ENCODE results near the gene ANXA9. TPM values are rescaled to one million over a fixed set of nuclear protein-coding genes. Genes with fewer than 3 reads are reported as not detected.
A peak's percentile ranks its signal among the peaks of the same experiment; 100 is the strongest.

ANXA9 gene
- total RNA-seq: 0.54 TPM

- no peak for DNase-seq (ENCODE audit: low read depth in 2 of 3, low spot score in 2 of 3)
Measured at GRCh38 chr1:150981805-150982712, at the start of gene ANXA9. TSS of gene ANXA9 (plus strand) at chr1:150982292. CDS start at chr1:150983106, 814 bp downstream.

- no peak for DNase-seq (ENCODE audit: low read depth in 2 of 3, low spot score in 2 of 3)
Measured at GRCh38 chr1:150944856-150945255, 37.2 kb upstream of the ANXA9 start.

- no peak for DNase-seq (ENCODE audit: low read depth in 2 of 3, low spot score in 2 of 3)
Measured at GRCh38 chr1:150954708-150955107, 27.4 kb upstream of the ANXA9 start.

- no peak for DNase-seq (ENCODE audit: low read depth in 2 of 3, low spot score in 2 of 3)
Measured at GRCh38 chr1:150955280-150955679, 26.8 kb upstream of the ANXA9 start.

- no peak for DNase-seq (ENCODE audit: low read depth in 2 of 3, low spot score in 2 of 3)
Measured at GRCh38 chr1:150957666-150958065, 24.4 kb upstream of the ANXA9 start.

GRCh38 chr1:150960646-150961045, 21.4 kb upstream of the ANXA9 start:
- DNase-seq (ENCODE audit: low read depth in 2 of 3, low spot score in 2 of 3): no peak

- no peak for DNase-seq (ENCODE audit: low read depth in 2 of 3, low spot score in 2 of 3)
Measured at GRCh38 chr1:150961756-150962155, 20.3 kb upstream of the ANXA9 start.

GRCh38 chr1:150963321-150964163, 18.6 kb upstream of the ANXA9 start:
- no peak for DNase-seq (ENCODE audit: low read depth in 2 of 3, low spot score in 2 of 3)

- DNase-seq (ENCODE audit: low read depth in 2 of 3, low spot score in 2 of 3): no peak
Measured at GRCh38 chr1:150964164-150964489, 18.0 kb upstream of the ANXA9 start.

- no peak for DNase-seq (ENCODE audit: low read depth in 2 of 3, low spot score in 2 of 3)
Measured at GRCh38 chr1:150965605-150966004, 16.5 kb upstream of the ANXA9 start.

- DNase-seq (ENCODE audit: low read depth in 2 of 3, low spot score in 2 of 3): no peak
Measured at GRCh38 chr1:150966011-150966410, 16.1 kb upstream of the ANXA9 start.

GRCh38 chr1:150967936-150968335, 14.2 kb upstream of the ANXA9 start:
- DNase-seq (ENCODE audit: low read depth in 2 of 3, low spot score in 2 of 3): no peak

- DNase-seq (ENCODE audit: low read depth in 2 of 3, low spot score in 2 of 3): no peak
Measured at GRCh38 chr1:150968491-150968890, 13.6 kb upstream of the ANXA9 start.

GRCh38 chr1:150969626-150970025, 12.5 kb upstream of the ANXA9 start:
- no peak for DNase-seq (ENCODE audit: low read depth in 2 of 3, low spot score in 2 of 3)

- DNase-seq (ENCODE audit: low read depth in 2 of 3, low spot score in 2 of 3): no peak
Measured at GRCh38 chr1:150970808-150971582, 11.1 kb upstream of the ANXA9 start.

- peak in 2 of 3 donors; percentile 29 to 33 for DNase-seq (ENCODE audit: low read depth in 2 of 3, low spot score in 2 of 3)
Measured at GRCh38 chr1:150971583-150972416, 10.3 kb upstream of the ANXA9 start.

- no peak for DNase-seq (ENCODE audit: low read depth in 2 of 3, low spot score in 2 of 3)
Measured at GRCh38 chr1:150972417-150972940, 9.6 kb upstream of the ANXA9 start.

GRCh38 chr1:150973258-150973835, 8.7 kb upstream of the ANXA9 start:
- peak in 1 of 3 donors; percentile 6 for DNase-seq (ENCODE audit: low read depth in 2 of 3, low spot score in 2 of 3)

- DNase-seq (ENCODE audit: low read depth in 2 of 3, low spot score in 2 of 3): peak in 2 of 3 donors; percentile 20 to 25
Measured at GRCh38 chr1:150973836-150974579, 8.1 kb upstream of the ANXA9 start.

Measured in hematopoietic multipotent progenitor cell (in vitro differentiated cells).